ENCODE results near the gene PDPN.

The PDPN gene

DNA sequence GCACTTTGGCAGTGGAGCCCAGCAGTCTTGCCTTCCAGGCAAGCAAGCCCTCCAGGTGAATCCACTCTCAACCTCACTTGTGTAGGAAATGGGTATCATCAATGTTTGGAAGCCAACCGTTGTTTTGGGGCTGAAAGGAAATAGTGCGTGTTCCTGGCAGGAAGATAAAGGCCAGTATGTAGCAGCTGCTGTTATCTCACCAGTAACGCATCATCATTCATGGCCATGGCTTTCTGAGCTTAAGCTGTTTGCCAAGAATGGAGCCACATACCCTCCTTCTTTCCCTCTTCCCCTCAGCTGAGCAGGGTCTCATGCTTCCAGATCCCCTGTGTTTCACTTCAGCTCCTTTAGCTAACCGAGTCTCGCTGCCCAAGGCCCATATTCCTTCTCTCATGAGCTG lies 2.2 kb upstream of the PDPN start:
- DNase-seq = no peak

DNA sequence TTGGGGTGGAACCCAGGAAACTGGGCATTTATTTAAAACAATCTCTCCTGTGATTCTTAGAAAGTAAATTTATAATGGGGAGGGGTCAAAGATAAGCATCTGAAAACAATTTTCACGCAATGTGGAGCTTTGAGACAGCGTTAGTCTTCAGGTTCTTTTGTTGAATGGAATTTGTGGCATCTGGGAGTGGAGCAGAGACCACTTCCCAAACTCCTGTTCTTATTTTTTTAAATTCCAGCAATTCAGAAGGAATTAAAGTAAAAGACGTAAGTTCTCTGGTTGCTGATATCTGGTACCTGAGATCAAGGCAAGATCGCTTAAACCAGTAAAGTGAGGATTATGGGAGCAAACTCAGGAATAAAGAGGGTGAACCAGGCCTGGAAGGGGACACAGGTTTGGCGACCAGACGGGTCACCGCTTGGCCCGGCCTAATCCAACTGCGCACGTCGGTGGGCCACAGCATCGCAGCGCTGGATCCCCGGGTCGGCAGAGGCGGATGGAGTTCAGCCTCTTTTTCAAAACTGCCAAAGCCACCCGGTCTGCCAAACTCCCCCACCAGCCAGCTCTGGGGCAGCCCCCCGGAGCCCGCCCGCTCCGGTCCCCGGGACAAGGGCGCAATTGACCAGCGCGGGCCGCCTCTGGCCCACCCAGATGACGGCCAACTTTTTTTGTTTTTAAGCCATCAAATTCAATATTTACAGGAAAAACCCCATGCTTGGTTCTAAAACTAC lies 754 bp upstream of the PDPN start:
- no peak for DNase-seq

- no peak for DNase-seq
Measured at GRCh38 chr1:13583966-13584791, 547 bp downstream of the PDPN start.

DNA sequence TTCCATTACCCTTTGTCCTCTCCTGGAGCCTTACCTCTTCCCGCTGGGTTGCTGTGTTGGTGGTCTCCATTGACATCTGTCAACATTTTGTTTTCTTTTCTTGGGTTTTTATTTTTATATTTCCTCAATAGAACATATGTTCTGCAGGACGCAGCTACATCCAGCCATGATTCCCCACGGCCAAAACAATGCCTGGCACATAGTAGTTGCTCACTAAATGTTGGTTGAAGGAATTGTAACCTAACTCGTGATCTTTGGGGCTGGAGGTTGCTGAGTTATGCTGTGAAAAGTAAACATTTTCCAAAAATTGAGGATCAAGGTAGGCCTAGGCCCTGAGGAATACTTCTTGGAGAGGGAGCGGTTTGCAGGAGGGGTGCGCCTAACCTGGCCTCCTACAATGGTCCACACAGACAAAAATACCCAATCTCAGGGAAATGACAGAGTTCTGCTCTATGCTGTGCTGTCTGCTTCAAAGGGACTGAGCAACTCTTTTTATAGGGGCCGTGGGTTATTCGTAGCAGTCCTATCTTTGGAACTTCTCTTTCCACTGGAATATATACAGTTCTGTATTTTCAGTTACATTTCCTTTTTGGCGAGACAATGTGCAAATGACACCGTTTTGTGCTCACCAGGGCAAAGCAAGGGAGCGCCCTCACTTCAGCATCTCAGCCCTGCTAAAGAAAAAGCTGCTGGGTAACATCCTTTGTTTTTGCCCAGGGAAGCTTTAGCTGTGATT lies 1.4 kb downstream of the PDPN start:
- no peak for DNase-seq

DNA sequence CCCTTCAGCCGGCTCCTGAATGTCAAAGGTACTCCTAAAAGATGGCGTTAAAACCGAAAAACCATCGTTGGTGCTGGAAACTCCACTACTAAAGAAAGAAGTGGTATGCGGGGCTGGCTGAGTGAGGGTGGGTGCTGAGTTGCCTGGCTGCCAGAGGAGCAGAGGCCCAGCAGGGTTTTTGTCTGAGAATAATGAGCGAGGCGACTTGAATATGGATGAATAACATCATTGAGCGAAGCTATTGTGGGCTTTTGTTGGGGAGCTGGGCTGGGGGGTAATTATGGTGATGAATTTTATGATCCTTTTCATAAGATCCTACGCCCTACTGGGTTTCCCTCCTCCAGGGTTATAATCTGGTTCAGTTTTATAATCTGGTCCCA lies 2.0 kb downstream of the PDPN start:
- no peak for DNase-seq

- DNase-seq = no peak
Measured at GRCh38 chr1:13586001-13586400, 2.4 kb downstream of the PDPN start.

GRCh38 chr1:13587256-13588030 lies 3.8 kb downstream of the PDPN start:
- no peak for DNase-seq

GRCh38 chr1:13588946-13589796 lies 5.5 kb downstream of the PDPN start:
- no peak for DNase-seq

- DNase-seq = no peak
Measured at GRCh38 chr1:13590486-13590885, 6.9 kb downstream of the PDPN start.

- no peak for DNase-seq
Measured at GRCh38 chr1:13593511-13594131, 10.0 kb downstream of the PDPN start.

- no peak for DNase-seq
Measured at GRCh38 chr1:13595411-13595810, 11.8 kb downstream of the PDPN start.

GRCh38 chr1:13597166-13597565 lies 13.5 kb downstream of the PDPN start:
- DNase-seq = no peak

GRCh38 chr1:13600762-13601453 lies 17.3 kb downstream of the PDPN start:
- DNase-seq = no peak

- DNase-seq = no peak
Measured at GRCh38 chr1:13604176-13604575, 20.5 kb downstream of the PDPN start.

DNA sequence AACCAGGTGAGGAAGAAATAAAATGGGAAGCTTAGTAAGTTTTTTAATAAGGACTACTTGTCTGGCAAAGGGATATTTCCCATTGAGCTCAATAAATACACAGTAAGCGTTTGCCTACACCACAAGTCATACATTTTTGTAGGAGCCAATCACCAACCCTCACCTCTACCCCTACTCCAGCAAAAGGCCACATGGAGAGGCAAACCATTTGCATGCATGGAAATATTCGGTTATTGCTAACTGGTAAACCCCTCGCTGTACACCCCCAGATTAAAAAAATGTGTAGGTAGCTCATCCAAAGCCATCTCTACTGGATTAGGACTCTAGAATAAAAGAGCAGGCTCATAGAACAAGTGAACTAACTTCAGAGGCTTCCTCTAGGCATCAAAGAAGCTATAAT lies 21.1 kb downstream of the PDPN start:
- no peak for DNase-seq

GRCh38 chr1:13605159-13605558 lies 21.5 kb downstream of the PDPN start:
- DNase-seq = no peak

- DNase-seq = no peak
Measured at GRCh38 chr1:13607002-13607401, 23.4 kb downstream of the PDPN start.

DNA sequence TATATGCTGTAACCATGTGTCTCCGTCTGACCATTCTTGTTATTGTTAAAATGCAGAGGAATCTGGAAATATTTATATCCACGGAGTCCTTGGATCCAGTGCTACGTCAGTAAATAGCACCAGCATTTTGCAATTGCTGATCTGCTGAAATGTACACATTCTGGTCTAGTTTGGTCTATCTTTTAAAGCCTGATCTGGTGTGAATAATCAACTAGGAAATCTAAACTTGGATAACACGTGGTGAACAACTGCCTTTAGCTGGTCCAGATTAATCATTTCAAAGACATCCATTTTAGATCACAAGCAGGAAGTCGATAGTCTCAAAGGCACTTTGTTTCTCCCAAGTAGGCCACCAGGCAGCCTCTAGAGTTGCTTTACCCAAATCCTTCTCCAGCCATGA lies 32.6 kb downstream of the PDPN start:
- DNase-seq = no peak

DNA sequence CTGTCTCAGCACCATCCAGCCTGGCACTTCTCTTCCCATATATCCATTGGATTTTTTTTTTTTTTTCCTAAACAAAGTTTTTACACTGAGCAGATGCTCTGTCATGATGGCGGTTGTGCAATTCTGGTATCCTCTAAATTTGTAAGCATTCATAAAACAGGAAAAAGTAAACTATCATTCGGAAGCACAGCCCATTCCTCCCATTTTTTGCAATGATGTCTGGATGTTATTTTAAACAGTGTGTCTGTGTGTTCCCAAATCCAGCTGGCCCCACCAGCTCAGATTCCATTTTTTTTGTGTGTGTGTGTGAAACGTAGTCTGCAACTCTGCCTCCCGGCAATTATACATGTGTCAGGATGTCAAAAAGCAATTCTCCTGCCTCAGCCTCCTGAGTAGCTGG lies 33.5 kb downstream of the PDPN start:
- DNase-seq = no peak

DNA sequence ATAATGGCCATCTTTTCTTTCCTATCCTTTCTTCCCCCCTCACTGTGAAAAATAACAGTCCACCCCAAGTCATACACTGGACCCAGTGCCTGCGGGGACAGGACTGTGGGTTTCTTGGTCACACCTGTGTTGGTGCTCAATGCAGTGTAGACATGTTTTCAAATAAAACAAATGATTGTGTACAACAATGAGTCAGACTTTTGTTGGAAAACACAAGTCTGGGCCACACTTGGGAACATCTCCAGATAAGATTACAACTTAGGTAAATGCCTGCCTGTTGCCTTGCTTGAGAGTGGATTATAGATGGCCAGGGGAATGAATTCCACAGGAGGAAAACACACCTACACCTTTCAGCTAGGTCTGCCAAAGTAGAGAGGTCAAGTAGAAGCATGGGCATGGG lies 34.1 kb downstream of the PDPN start:
- DNase-seq = no peak

GRCh38 chr1:13618483-13618882 lies 34.9 kb downstream of the PDPN start:
- no peak for DNase-seq

Measured in CD4-positive, alpha-beta T cell treated with Interleukin-15 for 1 hour (primary cell).